H9 (cell line): ENCODE measurements around the gene RNF220. TPM values are rescaled to one million over a fixed set of nuclear protein-coding genes. Genes with fewer than 3 reads are reported as not detected.
A peak's percentile ranks its signal among the peaks of the same experiment; 100 is the strongest.

Experiments used
- DNase-seq: peaks from one replicate; pipeline ENCODE4 v3.0.0-alpha.2; 2017
- H2AFZ ChIP-seq: one replicate; pipeline ENCODE4 v1.6.1; 2013; ENCODE audit warnings: mild to moderate bottlenecking, low read length, control low read depth, moderate library complexity
- H2AK5ac ChIP-seq: 2 replicates; pipeline ENCODE4 v1.6.1; 2013; ENCODE audit warnings: low read length, control low read depth, mixed read lengths; ENCODE audit not compliant: insufficient read length
- H2BK120ac ChIP-seq: one replicate; pipeline ENCODE4 v1.6.1; 2013; ENCODE audit warnings: low read depth, mild to moderate bottlenecking, low read length, control low read depth, inconsistent platforms; ENCODE audit not compliant: poor library complexity, severe bottlenecking
- H2BK12ac ChIP-seq: 2 replicates; pipeline ENCODE4 v1.6.1; 2013; ENCODE audit warnings: low read length, control low read depth, mixed read lengths, low read depth; ENCODE audit not compliant: insufficient read length
- H2BK15ac ChIP-seq: 2 replicates; pipeline ENCODE4 v1.6.1; 2013; ENCODE audit warnings: low read depth, low read length, control low read depth
- H2BK20ac ChIP-seq: one replicate; pipeline ENCODE4 v1.6.1; 2013; ENCODE audit warnings: low read depth, mild to moderate bottlenecking, low read length, control low read depth, inconsistent platforms; ENCODE audit not compliant: poor library complexity, severe bottlenecking
- H2BK5ac ChIP-seq: 2 replicates; pipeline ENCODE4 v1.6.1; 2013; ENCODE audit warnings: low read length, control low read depth, mixed read lengths; ENCODE audit not compliant: insufficient read length
- H3K14ac ChIP-seq: 2 replicates; pipeline ENCODE4 v1.6.1; 2013; ENCODE audit warnings: low read length, control low read depth; ENCODE audit not compliant: insufficient read depth
- H3K18ac ChIP-seq: 2 replicates; pipeline ENCODE4 v1.6.1; 2013; ENCODE audit warnings: low read depth, mild to moderate bottlenecking, mixed read lengths, low read length, control low read depth; ENCODE audit not compliant: insufficient read length
- H3K23ac ChIP-seq: 2 replicates; pipeline ENCODE4 v1.6.1; 2013; ENCODE audit warnings: low read length, control low read depth, mixed read lengths, low read depth; ENCODE audit not compliant: insufficient read length
- H3K23me2 ChIP-seq: 2 replicates; pipeline ENCODE4 v1.6.1; 2013; ENCODE audit warnings: low read depth, mild to moderate bottlenecking, mixed read lengths, low read length, control low read depth; ENCODE audit not compliant: insufficient read length, poor library complexity, severe bottlenecking
- H3K27ac ChIP-seq: 2 replicates; pipeline ENCODE4 v1.5.1; 2013; ENCODE audit warnings: low read length, control low read depth, mixed read lengths, low read depth; ENCODE audit not compliant: insufficient read length
- H3K27me3 ChIP-seq: 2 replicates; pipeline ENCODE4 v1.6.1; 2013; ENCODE audit warnings: low read length, control low read depth, inconsistent platforms; ENCODE audit not compliant: insufficient read depth
- H3K4ac ChIP-seq: 2 replicates; pipeline ENCODE4 v1.6.1; 2013; ENCODE audit warnings: low read depth, mild to moderate bottlenecking, control low read depth, inconsistent platforms, low read length, moderate library complexity
- H3K4me1 ChIP-seq: 2 replicates; pipeline ENCODE4 v1.6.1; 2013; ENCODE audit warnings: low read length, control low read depth, inconsistent platforms; ENCODE audit not compliant: insufficient read depth
- H3K4me2 ChIP-seq: 2 replicates; pipeline ENCODE4 v1.6.1; 2013; ENCODE audit warnings: low read length, control low read depth, mixed read lengths; ENCODE audit not compliant: insufficient read length, insufficient read depth
- H3K56ac ChIP-seq: 2 replicates; pipeline ENCODE4 v1.6.1; 2013; ENCODE audit warnings: low read depth, mild to moderate bottlenecking, mixed read lengths, low read length, control low read depth; ENCODE audit not compliant: insufficient read length
- H3K79me1 ChIP-seq: 2 replicates; pipeline ENCODE4 v1.6.1; 2013; ENCODE audit warnings: low read depth, mild to moderate bottlenecking, moderate library complexity, low read length, control low read depth, inconsistent platforms; ENCODE audit not compliant: insufficient read depth, poor library complexity, severe bottlenecking
- H3K79me2 ChIP-seq: 2 replicates; pipeline ENCODE4 v1.6.1; 2013; ENCODE audit warnings: low read length, control low read depth, inconsistent platforms; ENCODE audit not compliant: insufficient read depth
- H3K9ac ChIP-seq: 2 replicates; pipeline ENCODE4 v1.6.1; 2013; ENCODE audit warnings: low read length, control low read depth, mixed read lengths; ENCODE audit not compliant: insufficient read length; ENCODE audit errors: extremely low read depth
- H3K9me3 ChIP-seq: one replicate; pipeline ENCODE4 v1.6.1; 2013; ENCODE audit warnings: low read depth, low read length, inconsistent platforms; ENCODE audit not compliant: control insufficient read depth
- H3T11ph ChIP-seq: one replicate; pipeline ENCODE4 v1.6.1; 2013; ENCODE audit warnings: mild to moderate bottlenecking, low read length, control low read depth, inconsistent platforms
- H4K20me1 ChIP-seq: one replicate; pipeline ENCODE4 v1.6.1; 2013; ENCODE audit not compliant: control insufficient read depth, insufficient read length, insufficient read depth
- H4K5ac ChIP-seq: 2 replicates; pipeline ENCODE4 v1.6.1; 2013; ENCODE audit warnings: low read depth, mild to moderate bottlenecking, mixed read lengths, low read length, control low read depth; ENCODE audit not compliant: insufficient read length
- H4K8ac ChIP-seq: replicated peaks from 2 replicates; pipeline ENCODE4 v1.6.1; 2013; ENCODE audit warnings: low read length, control low read depth, mixed read lengths, low read depth; ENCODE audit not compliant: insufficient read length
- H4K91ac ChIP-seq: 2 replicates; pipeline ENCODE4 v1.6.1; 2013; ENCODE audit warnings: low read depth, mild to moderate bottlenecking, moderate library complexity, mixed read lengths, low read length, control low read depth; ENCODE audit not compliant: insufficient read length
- H3K27ac Mint-ChIP-seq, 3 experiments: 2 replicates in 2 of 3; 3 replicates in 1 of 3; pipeline ENCODE4 v1.8.0; 2020 to 2021; ENCODE audit warnings: mixed read lengths in 3 of 3, mild to moderate bottlenecking in 1 of 3, moderate library complexity in 1 of 3
- H3K27me3 Mint-ChIP-seq: 2 replicates; pipeline ENCODE4 v1.8.0; 2021; ENCODE audit warnings: low read depth, mild to moderate bottlenecking, moderate library complexity, mixed read lengths
- H3K36me3 Mint-ChIP-seq, 3 experiments: 2 replicates in 2 of 3; 3 replicates in 1 of 3; pipeline ENCODE4 v1.8.0; 2020 to 2021; ENCODE audit warnings: low read depth in 3 of 3, mixed read lengths in 3 of 3; ENCODE audit not compliant: insufficient read depth in 1 of 3
- H3K4me1 Mint-ChIP-seq, 2 experiments: 2 replicates each; pipeline ENCODE4 v1.8.0; 2020; ENCODE audit warnings: mixed read lengths in 2 of 2
- H3K4me3 Mint-ChIP-seq, 2 experiments: 2 replicates in 1 of 2; 3 replicates in 1 of 2; pipeline ENCODE4 v1.8.0; 2020 to 2021; ENCODE audit warnings: mild to moderate bottlenecking in 2 of 2, mixed read lengths in 2 of 2, moderate library complexity in 1 of 2
- H3K9me3 Mint-ChIP-seq, 2 experiments: 2 replicates in 1 of 2; 3 replicates in 1 of 2; pipeline ENCODE4 v1.8.0; 2020; ENCODE audit warnings: mild to moderate bottlenecking in 2 of 2, mixed read lengths in 2 of 2, moderate library complexity in 1 of 2
- CTCF ChIP-seq: fragments of 200-600 bp; sonication (generic); conservative IDR thresholded peaks from 3 replicates; pipeline ENCODE4 v1.8.0; 2021; ENCODE audit warnings: antibody characterized with exemption, mild to moderate bottlenecking
- WGBS: extraction: QIAGEN DNeasy Blood & Tissue Kit; methylation state at CpG from one replicate; pipeline ENCODE4 v1.1.7; 2013; ENCODE audit warnings: missing lambda C conversion rate, low lambda C conversion rate, mixed read lengths; ENCODE audit not compliant: insufficient read length; ENCODE audit errors: extremely low coverage; 5-methylcytosine and 5-hydroxymethylcytosine counted together
- total RNA-seq: library from RNA; stranded (reverse); gene quantifications from 2 replicates; pipeline ENCODE4 v1.2.1, GENCODE V29; 2021

RNF220 gene
- total RNA-seq, 1 experiment from 2014 or later = 109 TPM

GRCh38 chr1:44422161-44422560 is 17.1 kb downstream of the RNF220 start:
- Histone ChIP-seq H3K4me2 (no peak overlapping the region), H3K27ac (no peak overlapping the region), H2BK20ac (no peak overlapping the region), H3K27me3 (peaks cover 2% of the 10 kb centered on the region; the same call in 1 of the 2 replicates), H3K9me3 (no peaks in the 10 kb centered on the region), H3T11ph (no peak overlapping the region), H2BK15ac (no peak overlapping the region), H3K79me2 (0 out of 2 replicates have a peak, but pooled peaks cover 2% of the 10 kb centered on the region), H2BK5ac (no peak overlapping the region), H3K23me2 (peaks cover 11% of the 10 kb centered on the region), H3K9ac (no peak overlapping the region), H4K20me1 (no peaks in the 10 kb centered on the region), H3K56ac (no peak overlapping the region), H3K4me1 (peaks cover 15% of the 10 kb centered on the region), H2AFZ (no peak overlapping the region), H2BK12ac (no peak overlapping the region), H3K14ac (no peak overlapping the region), H3K18ac (no peak overlapping the region), H3K79me1 (no peaks in the 10 kb centered on the region), H4K8ac (no peak overlapping the region), H2AK5ac (no peak overlapping the region), H2BK120ac (no peak overlapping the region), H3K4ac (no peak overlapping the region), H4K5ac (no peak overlapping the region), H4K91ac (no peak overlapping the region), H3K23ac (no peak overlapping the region)
- peaks cover 39 to 48% of the 10 kb centered on the region in 2 experiments for H3K4me1 Mint-ChIP-seq
- H3K4me3 Mint-ChIP-seq = peak overlapping the region in 1 of 2 experiments; percentile 10; a peak in 2 of 5 replicates
- peaks cover 71% of the 10 kb centered on the region for H3K27me3 Mint-ChIP-seq
- WGBS = no CpG with 5 or more reads among the region's 6 CpGs
- no peaks in the 10 kb centered on the region for H3K9me3 Mint-ChIP-seq
- no peak overlapping the region; a peak in 2 of 7 replicates for H3K27ac Mint-ChIP-seq
- no peak for DNase-seq
- no peaks in the 10 kb centered on the region; a peak in 1 of 7 replicates for H3K36me3 Mint-ChIP-seq
- no peak for TF ChIP-seq CTCF
